Stomach (tissue), 4 donors: ENCODE results near the gene GSE1.

Experiments used
- EP300 ChIP-seq: sonication (generic); formaldehyde crosslinking; IDR thresholded peaks from one replicate; pipeline ENCODE4 v1.6.1; 2017; ENCODE audit warnings: antibody characterized with exemption
- POLR2A ChIP-seq, 4 donors: fragments of 450-650 bp; IDR thresholded peaks; one replicate each; pipeline ENCODE4 v1.6.1; 2016; ENCODE audit warnings: antibody characterized with exemption in 4 of 4, control low read depth in 2 of 4, mild to moderate bottlenecking in 1 of 4, moderate library complexity in 1 of 4
- POLR2AphosphoS5 ChIP-seq, 3 donors: sonication (generic); formaldehyde crosslinking; IDR thresholded peaks; one replicate each; pipeline ENCODE4 v1.6.1; 2016; ENCODE audit warnings: antibody characterized with exemption in 3 of 3
- TF ChIP-seq, protein P1 (sequence below), 7 experiments: fragments of 450-650 bp in 4 of 7; fragments of 200-600 bp in 3 of 7; sonication (generic) in 3 of 7; IDR thresholded peaks; one replicate each; pipeline ENCODE4 v1.5.1; 2016 to 2019; ENCODE audit warnings: antibody characterized with exemption in 7 of 7, control low read depth in 2 of 7, mild to moderate bottlenecking in 1 of 7

DNA sequence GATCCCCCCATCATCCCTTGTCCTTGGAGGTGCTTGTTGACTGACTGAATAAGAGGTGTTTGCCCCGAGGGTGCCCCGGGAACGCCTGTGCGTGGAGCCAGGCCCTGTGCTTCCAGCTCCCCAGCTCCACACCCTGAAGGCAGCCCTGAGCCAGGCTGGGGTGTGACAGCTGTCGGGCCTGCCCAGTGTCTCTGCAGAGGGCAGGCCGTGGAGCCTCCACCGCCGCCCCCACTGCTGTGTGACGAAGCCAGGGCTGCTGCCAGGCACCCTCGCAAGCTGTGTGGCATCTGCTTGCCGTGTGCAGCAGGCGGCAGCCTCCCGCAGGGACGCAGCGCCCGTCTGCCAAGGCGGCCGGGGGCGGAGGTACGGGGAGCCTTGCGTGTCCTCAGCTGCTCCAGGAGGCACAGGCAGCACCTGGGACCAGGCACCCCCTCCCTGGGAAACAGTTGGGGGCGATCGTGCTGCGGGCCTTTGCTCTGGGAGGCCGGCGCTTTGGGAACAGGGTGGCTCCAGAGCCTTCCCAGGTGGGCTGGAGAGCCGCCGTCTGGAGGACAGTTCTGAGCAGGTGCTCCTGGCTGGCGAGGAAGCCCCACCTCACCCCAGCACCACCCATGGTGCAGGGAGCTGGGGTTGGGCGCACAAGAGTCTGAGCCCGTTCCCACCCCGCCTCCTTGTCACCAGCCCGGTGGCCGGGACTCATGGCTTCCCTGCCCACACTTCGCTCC, 26.6 kb downstream of the GSE1 start:
- TF ChIP-seq, protein P1, sequence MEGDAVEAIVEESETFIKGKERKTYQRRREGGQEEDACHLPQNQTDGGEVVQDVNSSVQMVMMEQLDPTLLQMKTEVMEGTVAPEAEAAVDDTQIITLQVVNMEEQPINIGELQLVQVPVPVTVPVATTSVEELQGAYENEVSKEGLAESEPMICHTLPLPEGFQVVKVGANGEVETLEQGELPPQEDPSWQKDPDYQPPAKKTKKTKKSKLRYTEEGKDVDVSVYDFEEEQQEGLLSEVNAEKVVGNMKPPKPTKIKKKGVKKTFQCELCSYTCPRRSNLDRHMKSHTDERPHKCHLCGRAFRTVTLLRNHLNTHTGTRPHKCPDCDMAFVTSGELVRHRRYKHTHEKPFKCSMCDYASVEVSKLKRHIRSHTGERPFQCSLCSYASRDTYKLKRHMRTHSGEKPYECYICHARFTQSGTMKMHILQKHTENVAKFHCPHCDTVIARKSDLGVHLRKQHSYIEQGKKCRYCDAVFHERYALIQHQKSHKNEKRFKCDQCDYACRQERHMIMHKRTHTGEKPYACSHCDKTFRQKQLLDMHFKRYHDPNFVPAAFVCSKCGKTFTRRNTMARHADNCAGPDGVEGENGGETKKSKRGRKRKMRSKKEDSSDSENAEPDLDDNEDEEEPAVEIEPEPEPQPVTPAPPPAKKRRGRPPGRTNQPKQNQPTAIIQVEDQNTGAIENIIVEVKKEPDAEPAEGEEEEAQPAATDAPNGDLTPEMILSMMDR (IDR thresholded peaks at IDR 0.05), result peak in 2 of 7 experiments; percentile 7 to 15
- TF ChIP-seq POLR2AphosphoS5 (IDR thresholded peaks at IDR 0.05), result peak in 1 of 3 donors; percentile 70
- TF ChIP-seq EP300, result no peak
- no peak for TF ChIP-seq POLR2A (IDR thresholded peaks at IDR 0.05)
